DMS53 treated with DMSO at 0.1 percent for 48 hours (cell line): Measurements from ENCODE around the gene OR6C2.
"Not testable (repeated sequence)": the region's sequence is repeated elsewhere in the genome, so short reads cannot be mapped to it uniquely, and the experiment has no call there.

ENCODE experiments used
- DNase-seq: peaks from one replicate; lab custom pipeline; 2025; ENCODE audit not compliant: unreplicated experiment; lab: John Stamatoyannopoulos, UW

OR6C2 gene

GRCh38 chr12:55443776-55444175 is at the start of gene OR6C2:
OR6C2 (plus strand) TSS chr12:55444076; CDS start chr12:55452214, 8,138 bp downstream.
- DNase-seq = no peak

- DNase-seq = no peak
Observed at GRCh38 chr12:55396326-55396725, 47.5 kb upstream of the OR6C2 start.

GRCh38 chr12:55400229-55400628 is 43.6 kb upstream of the OR6C2 start, which contains the start of gene OR6C65:
OR6C65 (plus strand) TSS chr12:55400529; CDS start chr12:55400529, 0 bp downstream.
- no peak for DNase-seq

GRCh38 chr12:55407866-55408265 is 36.0 kb upstream of the OR6C2 start:
- no peak for DNase-seq

GRCh38 chr12:55409133-55409532 is 34.7 kb upstream of the OR6C2 start:
- not testable (repeated sequence) for DNase-seq

- DNase-seq = not testable (repeated sequence)
Observed at GRCh38 chr12:55412138-55412537, 31.7 kb upstream of the OR6C2 start.

GRCh38 chr12:55413498-55414388 is 30.1 kb upstream of the OR6C2 start:
- not testable (repeated sequence) for DNase-seq

- DNase-seq = not testable (repeated sequence)
Observed at GRCh38 chr12:55414396-55414823, 29.5 kb upstream of the OR6C2 start.

GRCh38 chr12:55414889-55415288 is 29.0 kb upstream of the OR6C2 start:
- not testable (repeated sequence) for DNase-seq

- no peak for DNase-seq
Observed at GRCh38 chr12:55416961-55417360, 26.9 kb upstream of the OR6C2 start.

GRCh38 chr12:55420307-55420962 is 23.4 kb upstream of the OR6C2 start:
- DNase-seq = no peak

- no peak for DNase-seq
Observed at GRCh38 chr12:55425954-55426353, 17.9 kb upstream of the OR6C2 start, which contains the start of gene OR6C76. OR6C76 (plus strand) TSS chr12:55426254; CDS start chr12:55426254, 0 bp downstream.

- no peak for DNase-seq
Observed at GRCh38 chr12:55428331-55429243, 15.3 kb upstream of the OR6C2 start.

GRCh38 chr12:55441233-55441632 is 2.6 kb upstream of the OR6C2 start:
- DNase-seq = not testable (repeated sequence)

- no peak for DNase-seq
Observed at GRCh38 chr12:55445357-55445756, 1.5 kb downstream of the OR6C2 start.

GRCh38 chr12:55446326-55446725 is 2.5 kb downstream of the OR6C2 start:
- peak; percentile 15 for DNase-seq

- DNase-seq = no peak
Observed at GRCh38 chr12:55448825-55449224, 4.9 kb downstream of the OR6C2 start.

GRCh38 chr12:55464926-55465325 is 21.1 kb downstream of the OR6C2 start:
- DNase-seq = not testable (repeated sequence)

GRCh38 chr12:55467836-55468235 is 24.0 kb downstream of the OR6C2 start:
- no peak for DNase-seq

- no peak for DNase-seq
Observed at GRCh38 chr12:55469291-55469690, 25.4 kb downstream of the OR6C2 start.
